Neural cell (in vitro differentiated cells): Measurements from ENCODE around the gene TMEFF2.

Source experiments
- CTCF ChIP-seq: fragments of 450-650 bp; IDR thresholded peaks from 2 replicates; pipeline ENCODE4 v1.5.1; 2014; ENCODE audit warnings: antibody characterized with exemption, mild to moderate bottlenecking, moderate library complexity; ENCODE audit not compliant: poor library complexity, severe bottlenecking
- EP300 ChIP-seq: fragments of 450-650 bp; conservative IDR thresholded peaks from 2 replicates; pipeline ENCODE4 v1.6.1; 2014; ENCODE audit warnings: antibody characterized with exemption, mild to moderate bottlenecking, moderate library complexity; ENCODE audit not compliant: poor library complexity, severe bottlenecking
- EZH2 ChIP-seq: fragments of 200-600, 300-800 bp; shearing (Covaris generic), sonication (generic); IDR thresholded peaks from 2 replicates; pipeline ENCODE4 v1.6.1; 2014; ENCODE audit warnings: antibody characterized with exemption, low read length, borderline replicate concordance, mild to moderate bottlenecking; ENCODE audit not compliant: insufficient read depth, poor library complexity, severe bottlenecking
- POLR2AphosphoS5 ChIP-seq: IDR thresholded peaks from 2 replicates; pipeline ENCODE4 v1.6.1; 2012
- RAD21 ChIP-seq: fragments of 450-650 bp; conservative IDR thresholded peaks from 2 replicates; pipeline ENCODE4 v1.6.1; 2014; ENCODE audit warnings: antibody characterized with exemption, mild to moderate bottlenecking, moderate library complexity
- REST ChIP-seq: IDR thresholded peaks from 2 replicates; pipeline ENCODE4 v1.6.1; 2012; ENCODE audit warnings: borderline replicate concordance

GRCh38 chr2:192194866-192195547, at the start of gene TMEFF2:
- peak; percentile 72 for TF ChIP-seq REST
- peak; percentile 54 for TF ChIP-seq EP300
- TF ChIP-seq CTCF = peak; percentile 85
- peak; percentile 52 for TF ChIP-seq RAD21
- no peak for TF ChIP-seq EZH2
- peak; percentile 57 for TF ChIP-seq POLR2AphosphoS5
